IMR-90 (cell line): ENCODE data around the gene FBXL7. TPM values are rescaled to one million over a fixed set of nuclear protein-coding genes. Genes with fewer than 3 reads are reported as not detected.

Source experiments
- ATAC-seq: fragments of 200-7000 bp; cut with Tn5 transposase; 2 replicates; pipeline ENCODE4 v1.9.1; 2020; ENCODE audit warnings: low read depth, mild to moderate bottlenecking, moderate library complexity
- BruUV-seq: library from RNA; stranded (reverse); fragments of 400-500 nt; replicated peaks from 2 replicates; lab custom pipeline; 2021; lab: Mats Ljungman, UMichigan
- CTCF ChIA-PET: fragments of 300-600 bp; formaldehyde crosslinking; extraction: SDS; loops from one replicate; lab custom pipeline; 2021; ENCODE audit warnings: antibody characterized with exemption; lab: Yijun Ruan, JAX
- POLR2A ChIA-PET: fragments of 300-600 bp; sonication (Branson Sonifier 250); formaldehyde crosslinking; loops from one replicate; lab custom pipeline; 2022; ENCODE audit warnings: antibody characterized with exemption; ENCODE audit not compliant: unreplicated experiment; lab: Charles Lee
- DNase-seq: peaks from one replicate; pipeline ENCODE4 v3.0.0; 2013
- H2AFZ ChIP-seq: replicated peaks from 2 replicates; pipeline ENCODE3; 2013; ENCODE audit warnings: low read length, mild to moderate bottlenecking; ENCODE audit not compliant: poor library complexity
- H2AK5ac ChIP-seq: 2 replicates; pipeline ENCODE4 v1.6.1; 2013; ENCODE audit warnings: low read depth, low read length, inconsistent platforms
- H2AK9ac ChIP-seq: replicated peaks from 2 replicates; pipeline ENCODE3; 2013; ENCODE audit warnings: mild to moderate bottlenecking, low read depth, low read length, moderate library complexity; ENCODE audit not compliant: poor library complexity
- H2BK120ac ChIP-seq: 2 replicates; pipeline ENCODE4 v1.6.1; 2013; ENCODE audit warnings: low read depth, low read length, inconsistent platforms
- H2BK15ac ChIP-seq: 3 replicates; pipeline ENCODE4 v1.6.1; 2013; ENCODE audit warnings: low read depth, low read length, inconsistent platforms
- H2BK20ac ChIP-seq: 2 replicates; pipeline ENCODE4 v1.6.1; 2013; ENCODE audit warnings: low read depth, mild to moderate bottlenecking, inconsistent platforms, low read length, moderate library complexity
- H2BK5ac ChIP-seq: 2 replicates; pipeline ENCODE4 v1.6.1; 2013; ENCODE audit warnings: mild to moderate bottlenecking, low read depth, low read length, inconsistent platforms; ENCODE audit not compliant: poor library complexity, severe bottlenecking
- H3K14ac ChIP-seq: replicated peaks from 2 replicates; pipeline ENCODE4 v1.6.1; 2013; ENCODE audit warnings: low read depth, low read length, inconsistent platforms
- H3K18ac ChIP-seq: 2 replicates; pipeline ENCODE4 v1.6.1; 2013; ENCODE audit warnings: low read depth, low read length, control low read depth
- H3K23ac ChIP-seq: 2 replicates; pipeline ENCODE4 v1.6.1; 2013; ENCODE audit warnings: low read depth, low read length, inconsistent platforms
- H3K27ac ChIP-seq: 2 replicates; pipeline ENCODE4 v1.5.1; 2013; ENCODE audit warnings: mild to moderate bottlenecking, control low read depth, low read length; ENCODE audit not compliant: insufficient read depth
- H3K27me3 ChIP-seq: 2 replicates; pipeline ENCODE4 v1.6.1; 2013; ENCODE audit warnings: low read length; ENCODE audit not compliant: control insufficient read depth, insufficient read depth
- H3K36me3 ChIP-seq: 2 replicates; pipeline ENCODE4 v1.6.1; 2013; ENCODE audit warnings: low read length, mixed read lengths; ENCODE audit not compliant: control insufficient read depth, insufficient read depth
- H3K4ac ChIP-seq: 2 replicates; pipeline ENCODE4 v1.6.1; 2013; ENCODE audit warnings: low read depth, low read length, inconsistent platforms
- H3K4me1 ChIP-seq: 2 replicates; pipeline ENCODE4 v1.6.1; 2013; ENCODE audit warnings: low read length, mixed read lengths; ENCODE audit not compliant: control insufficient read depth, insufficient read depth
- H3K4me2 ChIP-seq: 2 replicates; pipeline ENCODE4 v1.6.1; 2013; ENCODE audit warnings: low read depth, mild to moderate bottlenecking, control low read depth, low read length, moderate library complexity
- H3K4me3 ChIP-seq: 2 replicates; pipeline ENCODE4 v1.5.1; 2013; ENCODE audit warnings: low read depth, mild to moderate bottlenecking, control low read depth, low read length, moderate library complexity; ENCODE audit not compliant: insufficient read depth
- H3K56ac ChIP-seq: 2 replicates; pipeline ENCODE4 v1.6.1; 2013; ENCODE audit warnings: low read length, inconsistent platforms; ENCODE audit not compliant: insufficient read depth; ENCODE audit errors: extremely low read depth
- H3K79me1 ChIP-seq, 2 experiments: 2 replicates each; pipeline ENCODE4 v1.6.1; 2013; ENCODE audit warnings: low read length in 2 of 2, inconsistent platforms in 1 of 2, low read depth in 1 of 2
- H3K9ac ChIP-seq: 2 replicates; pipeline ENCODE4 v1.6.1; 2013; ENCODE audit warnings: low read depth, low read length, control low read depth
- H3K9me1 ChIP-seq: 2 replicates; pipeline ENCODE4 v1.6.1; 2013; ENCODE audit warnings: low read length, inconsistent platforms; ENCODE audit not compliant: insufficient read depth
- H3K9me3 ChIP-seq: 2 replicates; pipeline ENCODE4 v1.6.1; 2013; ENCODE audit warnings: low read length; ENCODE audit not compliant: control insufficient read depth, insufficient read depth
- H4K20me1 ChIP-seq: 2 replicates; pipeline ENCODE4 v1.6.1; 2013; ENCODE audit warnings: low read length, inconsistent platforms; ENCODE audit not compliant: insufficient read depth
- H4K5ac ChIP-seq: 2 replicates; pipeline ENCODE4 v1.6.1; 2013; ENCODE audit warnings: mild to moderate bottlenecking, low read depth, low read length, control low read depth
- H4K8ac ChIP-seq, 2 experiments: 2 replicates each; pipeline ENCODE4 v1.6.1; 2013; ENCODE audit warnings: low read depth in 2 of 2, low read length in 2 of 2, control low read depth in 1 of 2, inconsistent platforms in 1 of 2
- H4K91ac ChIP-seq: 2 replicates; pipeline ENCODE4 v1.6.1; 2013; ENCODE audit warnings: low read depth, low read length, inconsistent platforms; ENCODE audit not compliant: insufficient read depth
- CTCF ChIP-seq: conservative IDR thresholded peaks from 2 replicates; pipeline ENCODE4 v1.5.1; 2012; ENCODE audit warnings: mild to moderate bottlenecking, low read depth, low read length, improper control_type of control experiment
- ELK1 ChIP-seq: fragments of 150-350 bp; IDR thresholded peaks from 2 replicates; pipeline ENCODE4 v1.6.1; 2016; ENCODE audit warnings: low read depth, mild to moderate bottlenecking, low read length, moderate library complexity, borderline replicate concordance
- NFE2L2 ChIP-seq: fragments of 150-350 bp; IDR thresholded peaks from 2 replicates; pipeline ENCODE4 v1.6.1; 2016; ENCODE audit warnings: low read depth, mild to moderate bottlenecking, low read length
- POLR2A ChIP-seq: IDR thresholded peaks from 2 replicates; pipeline ENCODE4 v1.6.1; 2012; ENCODE audit warnings: mild to moderate bottlenecking, low read depth, low read length
- RAD21 ChIP-seq: IDR thresholded peaks from 2 replicates; pipeline ENCODE4 v1.6.1; 2012; ENCODE audit warnings: low read length, improper control_type of control experiment
- RCOR1 ChIP-seq: IDR thresholded peaks from 2 replicates; pipeline ENCODE4 v1.6.1; 2012; ENCODE audit warnings: mild to moderate bottlenecking, low read length, improper control_type of control experiment; ENCODE audit not compliant: insufficient replicate concordance
- RFX5 ChIP-seq: IDR thresholded peaks from 2 replicates; pipeline ENCODE4 v1.8.0; 2012; ENCODE audit warnings: low read depth, mild to moderate bottlenecking, low read length, moderate library complexity
- SMC3 ChIP-seq: fragments of 150-350 bp; IDR thresholded peaks from 2 replicates; pipeline ENCODE4 v1.6.1; 2016; ENCODE audit warnings: low read depth, mild to moderate bottlenecking, antibody characterized with exemption, low read length, moderate library complexity
- USF2 ChIP-seq: fragments of 150-350 bp; IDR thresholded peaks from 2 replicates; pipeline ENCODE4 v1.6.1; 2017; ENCODE audit warnings: mild to moderate bottlenecking, antibody characterized with exemption, low read length, low read depth
- WGBS, 2 experiments: methylation state at CpG; one replicate each; pipeline versions ENCODE4 v1.1.5 to v1.1.7; 2013; ENCODE audit warnings: missing lambda C conversion rate in 2 of 2; ENCODE audit not compliant: insufficient read length in 1 of 2; ENCODE audit errors: extremely low coverage in 2 of 2; 5-methylcytosine and 5-hydroxymethylcytosine counted together
- dilution Hi-C: fragments of 300-500 bp; cut with HindIII; formaldehyde crosslinking; loops from one replicate; pipeline ENCODE4 v1.14.3; 2018; ENCODE audit warnings: low sequenced_read_pairs; ENCODE audit not compliant: unreplicated experiment
- in situ Hi-C: fragments of 300-500 bp; cut with MboI; formaldehyde crosslinking; loops from 3 replicates; pipeline ENCODE4 v1.14.3; 2019; ENCODE audit warnings: low sequenced_read_pairs, inconsistent platforms, mixed read lengths
- intact Hi-C: fragments of 100-400 bp; cut with micrococcal nuclease; formaldehyde crosslinking; loops from 2 replicates; pipeline ENCODE4 v1.10.0; 2022
- polyA plus RNA-seq, 3 experiments: library from polyadenylated mRNA; depleted of rRNA; stranded (reverse); fragments of >200 nt; gene quantifications; 2 replicates each; pipeline ENCODE4 v1.2.3, GENCODE V29; 2012; ENCODE audit warnings: low replicate concordance in 1 of 3
- total RNA-seq: library from RNA; depleted of rRNA; stranded (reverse); fragments of >200 nt; gene quantifications from 2 replicates; pipeline ENCODE4 v1.2.3, GENCODE V29; 2012

The FBXL7 gene
- total and polyA plus RNA-seq, 2 of the 4 experiments (the other 2 are of a cell fraction), result 4.1 to 10.2 TPM

DNA sequence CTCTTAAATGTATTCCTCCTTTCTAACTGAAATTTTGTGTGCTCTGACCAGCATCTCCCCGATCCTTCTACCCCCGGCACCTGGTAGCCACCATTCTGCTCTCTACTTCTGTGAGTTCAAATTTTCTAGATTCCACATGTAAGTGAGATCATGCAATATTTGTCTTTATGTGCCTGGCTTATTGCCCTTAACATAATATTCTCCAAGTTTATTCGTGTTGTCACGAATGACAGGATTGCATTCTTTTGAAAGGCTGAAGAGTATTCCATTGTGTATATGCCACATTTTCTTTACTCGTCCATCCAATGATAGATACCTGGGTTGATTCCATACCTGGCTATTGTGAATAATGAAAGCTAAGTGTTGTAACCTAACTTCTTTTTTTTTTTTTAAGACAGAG lies 29.0 kb downstream of the FBXL7 start:
- Histone ChIP-seq H4K8ac (no peak overlapping the region), H2BK20ac (no peak overlapping the region), H3K36me3 (peaks cover 3% of the 10 kb centered on the region; the same call in 1 of the 2 replicates), H4K5ac (no peak overlapping the region), H4K91ac (no peak overlapping the region), H3K79me1 (peaks cover 19 to 41% of the 10 kb centered on the region in 2 experiments), H2AFZ (no peak overlapping the region), H2AK9ac (no peak overlapping the region), H4K20me1 (peaks cover 11% of the 10 kb centered on the region; the same call in 1 of the 2 replicates), H3K18ac (no peak overlapping the region), H3K56ac (no peak overlapping the region), H3K9me1 (peaks cover 13% of the 10 kb centered on the region; the same call in 1 of the 2 replicates), H3K4me1 (peaks cover 8% of the 10 kb centered on the region), H2BK15ac (no peak overlapping the region), H3K9me3 (no peaks in the 10 kb centered on the region), H3K14ac (no peak overlapping the region), H2AK5ac (no peak overlapping the region), H2BK120ac (no peak overlapping the region), H3K23ac (no peak overlapping the region), H3K9ac (no peak overlapping the region), H3K4me2 (no peak overlapping the region), H2BK5ac (no peak overlapping the region), H3K27ac (no peak overlapping the region), H3K4ac (no peak overlapping the region), H3K27me3 (no peaks in the 10 kb centered on the region), H3K4me3 (no peak overlapping the region)
- dilution Hi-C loops, result no loop called here
- POLR2A ChIA-PET, result no interaction called here
- CTCF ChIA-PET, result interaction anchor here (1.2 kb wide), 1 partner anchor 29 kb away, joined by 3 read pairs; the partner anchor contains the start of gene FBXL7
- BruUV-seq, result no TSS peak
- TF ChIP-seq CTCF (no peak), RCOR1 (no peak), RFX5 (no peak), NFE2L2 (no peak), SMC3 (no peak), USF2 (no peak), ELK1 (no peak), POLR2A (no peak), RAD21 (no peak)
- in situ Hi-C loops, result no loop called here
- DNase-seq (no peak), ATAC-seq (no peak)
- intact Hi-C loops, result no loop called here
- no CpG with 5 or more reads among the region's 5 CpGs for WGBS, 2 experiments
